HG03565 (cell line): ENCODE measurements around the gene R3HDM2.

Experiments
- ATAC-seq: cut with Tn5 transposase; IDR thresholded peaks from one replicate; pipeline ENCODE4 v1.9.1; 2021; ENCODE audit warnings: mild to moderate bottlenecking, moderate library complexity; ENCODE audit not compliant: unreplicated experiment

The R3HDM2 gene

GRCh38 chr12:57208631-57209282 lies 222.1 kb downstream of the R3HDM2 start:
- ATAC-seq = no peak

GRCh38 chr12:57207731-57208630 lies 222.9 kb downstream of the R3HDM2 start:
- no peak for ATAC-seq

- no peak for ATAC-seq
These were observed 224.9 kb downstream of the R3HDM2 start for GRCh38 chr12:57205931-57206330.

- no peak for ATAC-seq
These were observed 225.7 kb downstream of the R3HDM2 start for GRCh38 chr12:57205186-57205585.

GRCh38 chr12:57204454-57204853 lies 226.4 kb downstream of the R3HDM2 start:
- no peak for ATAC-seq

- no peak for ATAC-seq
These were observed 227.1 kb downstream of the R3HDM2 start for GRCh38 chr12:57203791-57204190.
